K562 (cell line): ENCODE data around the gene ENTREP3. TPM values are rescaled to one million over a fixed set of nuclear protein-coding genes. Genes with fewer than 3 reads are reported as not detected.
A peak's percentile ranks its signal among the peaks of the same experiment; 100 is the strongest.

Source experiments
- ARNT ChIP-seq, 2 experiments: fragments of 450-650 bp; IDR thresholded peaks; 2 replicates each; pipeline ENCODE4 v1.6.1; 2016; ENCODE audit warnings: mild to moderate bottlenecking in 1 of 2
- ATF1 ChIP-seq, 2 experiments: fragments of 450-650 bp in 1 of 2; IDR thresholded peaks; 2 replicates each; pipeline ENCODE4 v1.6.1; 2016; ENCODE audit warnings: missing compliant biosample characterization in 1 of 2, missing genetic modification characterization in 1 of 2
- GABPB1 ChIP-seq: sonication (generic); formaldehyde crosslinking; IDR thresholded peaks from 2 replicates; pipeline ENCODE4 v1.8.0; 2022; ENCODE audit warnings: mild to moderate bottlenecking, missing genetic modification reagents
- HES1 ChIP-seq: fragments of 450-650 bp; IDR thresholded peaks from 2 replicates; pipeline ENCODE4 v1.6.1; 2016; ENCODE audit warnings: low read depth, mild to moderate bottlenecking, moderate library complexity
- HMGN3 ChIP-seq: IDR thresholded peaks from 2 replicates; pipeline ENCODE4 v1.6.1; 2011; ENCODE audit warnings: borderline replicate concordance, low read depth, mild to moderate bottlenecking, mixed read lengths, low read length; ENCODE audit not compliant: insufficient read length; ENCODE audit errors: extremely low read depth
- HNRNPLL ChIP-seq: fragments of 200-400 bp; formaldehyde crosslinking; IDR thresholded peaks from 2 replicates; pipeline ENCODE4 v1.6.1; 2017; ENCODE audit warnings: low read length, low read depth, mild to moderate bottlenecking; ENCODE audit not compliant: poor library complexity, severe bottlenecking
- MECOM ChIP-seq: fragments of 250-450 bp; sonication (Bioruptor Pico); IDR thresholded peaks from 2 replicates; pipeline ENCODE4 v1.8.0; 2022; ENCODE audit warnings: inconsistent platforms
- MNT ChIP-seq, 2 experiments: fragments of 450-650 bp; conservative IDR thresholded peaks; 2 replicates each; pipeline ENCODE4 v1.6.1; 2017; ENCODE audit warnings: mild to moderate bottlenecking in 2 of 2, moderate library complexity in 2 of 2
- MYC ChIP-seq, 2 experiments: fragments of 250-450 bp in 1 of 2; sonication (Bioruptor Pico) in 1 of 2; IDR thresholded peaks; 2 replicates each; pipeline versions ENCODE4 v1.5.1 to v1.6.1; 2012 to 2021; ENCODE audit warnings: low read depth in 2 of 2, borderline replicate concordance in 1 of 2, improper control_type of control experiment in 1 of 2, low read length in 1 of 2, mild to moderate bottlenecking in 1 of 2, moderate library complexity in 1 of 2
- NFATC3 ChIP-seq: fragments of 450-650 bp; IDR thresholded peaks from 2 replicates; pipeline ENCODE4 v1.6.1; 2017; ENCODE audit warnings: mild to moderate bottlenecking
- NFIC ChIP-seq: fragments of 450-650 bp; IDR thresholded peaks from 2 replicates; pipeline ENCODE4 v1.6.1; 2017; ENCODE audit warnings: mild to moderate bottlenecking, inconsistent platforms
- RFX5 ChIP-seq: IDR thresholded peaks from 2 replicates; pipeline ENCODE4 v1.6.1; 2011; ENCODE audit warnings: low read depth, mild to moderate bottlenecking, improper control_type of control experiment, low read length
- SP1 ChIP-seq: sonication (generic); formaldehyde crosslinking; IDR thresholded peaks from 2 replicates; pipeline ENCODE4 v1.8.1; 2022; ENCODE audit warnings: mild to moderate bottlenecking, missing genetic modification reagents
- TBL1XR1 ChIP-seq, 2 experiments: IDR thresholded peaks; 2 replicates each; pipeline ENCODE4 v1.6.1; 2012; ENCODE audit warnings: improper control_type of control experiment in 2 of 2, low read length in 2 of 2, mild to moderate bottlenecking in 1 of 2
- ZBTB7A ChIP-seq: IDR thresholded peaks from 2 replicates; pipeline ENCODE4 v1.6.1; 2011; ENCODE audit warnings: low read depth, mild to moderate bottlenecking, low read length, moderate library complexity, borderline replicate concordance; ENCODE audit not compliant: control insufficient read depth
- polyA plus RNA-seq, 8 experiments: library from polyadenylated mRNA; depleted of rRNA in 4 of 8; stranded (reverse) in 5 of 8; unstranded in 3 of 8; fragments of >200 nt; fragmentation: Nextera tagmentation in 2 of 8; fragmentation: Illumina TruSeq in 1 of 8; extraction: Ambion mirVana in 2 of 8; extraction: Trizol in 1 of 8; gene quantifications; 2 replicates each; pipeline versions ENCODE4 v1.2.1 to v1.2.3, GENCODE V29; 2011 to 2014; ENCODE audit warnings: inconsistent platforms in 1 of 8, missing spikeins in 1 of 8
- total RNA-seq, 7 experiments: library from RNA; depleted of rRNA in 6 of 7; stranded (reverse); fragments of >200 nt in 6 of 7; fragmentation: Illumina TruSeq in 2 of 7; extraction: Trizol in 2 of 7; gene quantifications; 2 replicates each; pipeline versions ENCODE4 v1.2.1 to v1.2.3, GENCODE V29; 2011 to 2021; ENCODE audit warnings: low replicate concordance in 1 of 7
- TF ChIP-seq, protein P1 (sequence below): sonication (generic); formaldehyde crosslinking; IDR thresholded peaks from 2 replicates; pipeline ENCODE4 v1.5.0; 2020; ENCODE audit warnings: missing genetic modification reagents
- TF ChIP-seq, protein P2 (sequence below), 2 experiments: fragments of 450-650 bp in 1 of 2; IDR thresholded peaks; 2 replicates each; pipeline ENCODE4 v1.6.1; 2011 to 2017; ENCODE audit warnings: low read depth in 2 of 2, antibody characterized with exemption in 1 of 2, borderline replicate concordance in 1 of 2, low read length in 1 of 2, mild to moderate bottlenecking in 1 of 2, mixed read lengths in 1 of 2; ENCODE audit not compliant: control insufficient read depth in 1 of 2

Gene ENTREP3
- total and polyA plus RNA-seq, 9 of the 15 experiments (the other 6 are each of a cell fraction or from before 2014, with no cell fraction given): 1.9 to 41.8 (median 5.9) TPM

GRCh38 chr1:155273343-155274245, 18.3 kb upstream of the ENTREP3 start, which contains the start of gene CLK2 (continued):
- TF ChIP-seq ARNT (IDR thresholded peaks at IDR 0.05) (peak in 1 of 2 experiments; percentile 57; a peak in 1 of 4 replicates), ZBTB7A (peak; percentile 99), NFATC3 (0 out of 2 replicates have a peak, but pooled peaks have one; percentile 61), MNT (conservative IDR thresholded peaks at IDR 0.05) (peak; percentile 99), HES1 (0 out of 2 replicates have a peak, but pooled peaks have one; percentile 16), GABPB1 (CRISPR knock-in tag) (peak; percentile 64), MYC (IDR thresholded peaks at IDR 0.05; ENCODE audit: low read depth, low read length) (peak; percentile 98), MYC (CRISPR knock-in tag; IDR thresholded peaks at IDR 0.05; ENCODE audit: borderline replicate concordance, low read depth) (peak; percentile 59; the same call in 1 of the 2 replicates), SP1 (CRISPR knock-in tag) (peak; percentile 94), ATF1 (CRISPR knock-in tag; IDR thresholded peaks at IDR 0.05) (no peak), ATF1 (tag; IDR thresholded peaks at IDR 0.05) (peak; percentile 84), HNRNPLL (peak; percentile 58), NFIC (peak; percentile 96), MECOM (no peak), HMGN3 (peak; percentile 54), TBL1XR1 (IDR thresholded peaks at IDR 0.05; ENCODE audit: low read length in 2 of 2) (peak in 1 of 2 experiments; percentile 37; a peak in 1 of 4 replicates), RFX5 (no peak)
- TF ChIP-seq, protein P1, sequence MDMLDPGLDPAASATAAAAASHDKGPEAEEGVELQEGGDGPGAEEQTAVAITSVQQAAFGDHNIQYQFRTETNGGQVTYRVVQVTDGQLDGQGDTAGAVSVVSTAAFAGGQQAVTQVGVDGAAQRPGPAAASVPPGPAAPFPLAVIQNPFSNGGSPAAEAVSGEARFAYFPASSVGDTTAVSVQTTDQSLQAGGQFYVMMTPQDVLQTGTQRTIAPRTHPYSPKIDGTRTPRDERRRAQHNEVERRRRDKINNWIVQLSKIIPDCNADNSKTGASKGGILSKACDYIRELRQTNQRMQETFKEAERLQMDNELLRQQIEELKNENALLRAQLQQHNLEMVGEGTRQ (CRISPR knock-in tag): peak; percentile 94
- TF ChIP-seq, protein P2, sequence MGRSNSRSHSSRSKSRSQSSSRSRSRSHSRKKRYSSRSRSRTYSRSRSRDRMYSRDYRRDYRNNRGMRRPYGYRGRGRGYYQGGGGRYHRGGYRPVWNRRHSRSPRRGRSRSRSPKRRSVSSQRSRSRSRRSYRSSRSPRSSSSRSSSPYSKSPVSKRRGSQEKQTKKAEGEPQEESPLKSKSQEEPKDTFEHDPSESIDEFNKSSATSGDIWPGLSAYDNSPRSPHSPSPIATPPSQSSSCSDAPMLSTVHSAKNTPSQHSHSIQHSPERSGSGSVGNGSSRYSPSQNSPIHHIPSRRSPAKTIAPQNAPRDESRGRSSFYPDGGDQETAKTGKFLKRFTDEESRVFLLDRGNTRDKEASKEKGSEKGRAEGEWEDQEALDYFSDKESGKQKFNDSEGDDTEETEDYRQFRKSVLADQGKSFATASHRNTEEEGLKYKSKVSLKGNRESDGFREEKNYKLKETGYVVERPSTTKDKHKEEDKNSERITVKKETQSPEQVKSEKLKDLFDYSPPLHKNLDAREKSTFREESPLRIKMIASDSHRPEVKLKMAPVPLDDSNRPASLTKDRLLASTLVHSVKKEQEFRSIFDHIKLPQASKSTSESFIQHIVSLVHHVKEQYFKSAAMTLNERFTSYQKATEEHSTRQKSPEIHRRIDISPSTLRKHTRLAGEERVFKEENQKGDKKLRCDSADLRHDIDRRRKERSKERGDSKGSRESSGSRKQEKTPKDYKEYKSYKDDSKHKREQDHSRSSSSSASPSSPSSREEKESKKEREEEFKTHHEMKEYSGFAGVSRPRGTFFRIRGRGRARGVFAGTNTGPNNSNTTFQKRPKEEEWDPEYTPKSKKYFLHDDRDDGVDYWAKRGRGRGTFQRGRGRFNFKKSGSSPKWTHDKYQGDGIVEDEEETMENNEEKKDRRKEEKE (IDR thresholded peaks at IDR 0.05; ENCODE audit: borderline replicate concordance in 1 of 2, control insufficient read depth in 1 of 2, low read depth in 2 of 2, low read length in 1 of 2): 0 out of 4 replicates have a peak, but pooled peaks of 1 of the 2 experiments have one; percentile 70
